SK-N-SH (cell line): Measurements from ENCODE around the gene CHSY1. TPM values are rescaled to one million over a fixed set of nuclear protein-coding genes. Genes with fewer than 3 reads are reported as not detected.

Experiments
- CTCF ChIA-PET: fragments of 300-600, 350-600 bp; formaldehyde crosslinking; extraction: SDS; loops from one replicate; lab custom pipeline; 2021; lab: Yijun Ruan, JAX
- POLR2A ChIA-PET: fragments of 350-600 bp; sonication (Branson Sonifier 250); formaldehyde crosslinking; extraction: SDS; loops from one replicate; lab custom pipeline; 2020; ENCODE audit warnings: antibody characterized with exemption, inconsistent platforms; lab: Yijun Ruan, JAX
- DNase-seq: peaks from one replicate; pipeline ENCODE4 v3.0.0; 2012
- H2AFZ ChIP-seq: fragments of 200-600 bp; sonication (generic); 2 replicates; pipeline ENCODE4 v1.8.1; 2016; ENCODE audit warnings: antibody characterized with exemption, mild to moderate bottlenecking, low read depth
- H3F3A ChIP-seq: fragments of 200-600 bp; sonication (generic); replicated peaks from 2 replicates; pipeline ENCODE3; 2016; ENCODE audit warnings: antibody characterized with exemption, mild to moderate bottlenecking; ENCODE audit not compliant: insufficient read depth
- H3K27ac ChIP-seq, 2 experiments: fragments of 200-500 bp in 1 of 2; fragments of 200-600 bp in 1 of 2; sonication (Bioruptor generic) in 1 of 2; sonication (generic), shearing (Covaris generic) in 1 of 2; 2 replicates each; pipeline versions ENCODE4 v1.5.1 to v1.6.1; 2014 to 2016; ENCODE audit warnings: low read depth in 2 of 2, inconsistent platforms in 1 of 2, low read length in 1 of 2, mild to moderate bottlenecking in 1 of 2, mixed read lengths in 1 of 2
- H3K27me3 ChIP-seq: fragments of 200-600 bp; sonication (generic), shearing (Covaris generic); 2 replicates; pipeline ENCODE4 v1.6.1; 2016; ENCODE audit warnings: mixed run types; ENCODE audit not compliant: insufficient read depth
- H3K36me3 ChIP-seq, 2 experiments: fragments of 200-500 bp in 1 of 2; fragments of 200-600 bp in 1 of 2; sonication (Bioruptor generic) in 1 of 2; sonication (generic) in 1 of 2; replicated peaks in 1 of 2; 2 replicates each; pipeline versions ENCODE3 to v1.5.1; 2014 to 2016; ENCODE audit warnings: low read length in 1 of 2, mild to moderate bottlenecking in 1 of 2; ENCODE audit not compliant: insufficient read depth in 2 of 2, control insufficient read depth in 1 of 2
- H3K4me1 ChIP-seq, 2 experiments: fragments of 200-500 bp in 1 of 2; fragments of 200-600 bp in 1 of 2; sonication (Bioruptor generic) in 1 of 2; sonication (generic), shearing (Covaris generic) in 1 of 2; 2 replicates each; pipeline versions ENCODE4 v1.5.1 to v1.6.1; 2014 to 2016; ENCODE audit warnings: low read depth in 1 of 2, low read length in 1 of 2, mixed run types in 1 of 2; ENCODE audit not compliant: insufficient read depth in 2 of 2, control insufficient read depth in 1 of 2
- H3K4me2 ChIP-seq: fragments of 200-600 bp; sonication (generic), shearing (Covaris generic); 2 replicates; pipeline ENCODE4 v1.6.1; 2017; ENCODE audit warnings: mixed run types
- H3K4me3 ChIP-seq, 2 experiments: fragments of 200-500 bp in 1 of 2; fragments of 200-600 bp in 1 of 2; sonication (Bioruptor generic) in 1 of 2; sonication (generic), shearing (Covaris generic) in 1 of 2; 2 replicates each; pipeline versions ENCODE4 v1.5.1 to v1.8.1; 2014 to 2016; ENCODE audit warnings: low read depth in 2 of 2, inconsistent platforms in 1 of 2, low read length in 1 of 2, mild to moderate bottlenecking in 1 of 2, mixed read lengths in 1 of 2, moderate library complexity in 1 of 2
- H3K79me2 ChIP-seq: fragments of 200-600 bp; sonication (generic); 2 replicates; pipeline ENCODE4 v1.8.1; 2017; ENCODE audit warnings: mild to moderate bottlenecking; ENCODE audit not compliant: insufficient read depth
- H3K9ac ChIP-seq: fragments of 200-600 bp; sonication (generic); 2 replicates; pipeline ENCODE4 v1.6.1; 2017; ENCODE audit warnings: mixed run types
- H3K9me2 ChIP-seq: fragments of 200-600 bp; sonication (generic); 2 replicates; pipeline ENCODE4 v1.6.1; 2017; ENCODE audit warnings: mixed run types
- H3K9me3 ChIP-seq: fragments of 200-600 bp; sonication (generic); 2 replicates; pipeline ENCODE4 v1.6.1; 2017; ENCODE audit warnings: mixed run types, mild to moderate bottlenecking, moderate library complexity
- H4K20me1 ChIP-seq: fragments of 200-600 bp; sonication (generic); 2 replicates; pipeline ENCODE4 v1.6.1; 2017; ENCODE audit warnings: mild to moderate bottlenecking, mixed run types; ENCODE audit not compliant: insufficient read depth
- ELF1 ChIP-seq: IDR thresholded peaks from 2 replicates; pipeline ENCODE4 v1.4.0; 2012
- EP300 ChIP-seq, 2 experiments: IDR thresholded peaks; 2 replicates each; pipeline versions ENCODE4 v1.4.0 to v1.6.1; 2012; ENCODE audit warnings: borderline replicate concordance in 1 of 2, low read depth in 1 of 2, low read length in 1 of 2
- EZH2phosphoT487 ChIP-seq: fragments of 200-600 bp; sonication (generic); IDR thresholded peaks from 2 replicates; pipeline ENCODE4 v1.6.1; 2017; ENCODE audit warnings: low read depth, mixed run types, mild to moderate bottlenecking, antibody characterized with exemption, moderate library complexity, borderline replicate concordance
- FOSL2 ChIP-seq: IDR thresholded peaks from 2 replicates; pipeline ENCODE4 v1.4.0; 2012; ENCODE audit warnings: low read depth, mild to moderate bottlenecking, moderate library complexity, borderline replicate concordance
- FOXJ3 ChIP-seq: sonication (generic); formaldehyde crosslinking; IDR thresholded peaks from 2 replicates; pipeline ENCODE4 v1.5.1; 2020; ENCODE audit warnings: mild to moderate bottlenecking, missing genetic modification reagents
- FOXM1 ChIP-seq: IDR thresholded peaks from 2 replicates; pipeline ENCODE4 v1.4.0; 2012; ENCODE audit warnings: low read depth, mild to moderate bottlenecking
- GABPA ChIP-seq: IDR thresholded peaks from 2 replicates; pipeline ENCODE4 v1.4.0; 2012; ENCODE audit warnings: low read depth, mild to moderate bottlenecking
- GATA2 ChIP-seq: sonication (generic); formaldehyde crosslinking; IDR thresholded peaks from 2 replicates; pipeline ENCODE4 v1.5.0; 2020; ENCODE audit warnings: mild to moderate bottlenecking, missing genetic modification reagents
- MEF2A ChIP-seq: IDR thresholded peaks from 2 replicates; pipeline ENCODE4 v1.4.0; 2012; ENCODE audit warnings: low read depth, borderline replicate concordance
- MXI1 ChIP-seq: IDR thresholded peaks from 2 replicates; pipeline ENCODE4 v1.6.1; 2012; ENCODE audit warnings: mild to moderate bottlenecking, low read depth, low read length, improper control_type of control experiment
- PBX3 ChIP-seq: IDR thresholded peaks from 2 replicates; pipeline ENCODE4; 2012
- RAD21 ChIP-seq: IDR thresholded peaks from 2 replicates; pipeline ENCODE4 v1.6.1; 2012; ENCODE audit warnings: mild to moderate bottlenecking, low read length
- RCOR1 ChIP-seq: fragments of 150-350 bp; IDR thresholded peaks from 2 replicates; pipeline ENCODE4 v1.6.1; 2017; ENCODE audit warnings: antibody characterized with exemption, low read length
- SMC3 ChIP-seq: IDR thresholded peaks from 2 replicates; pipeline ENCODE4 v1.6.1; 2012; ENCODE audit warnings: low read depth, low read length, improper control_type of control experiment
- TAF1 ChIP-seq: IDR thresholded peaks from 2 replicates; pipeline ENCODE4 v1.6.1; 2012; ENCODE audit warnings: low read depth, mild to moderate bottlenecking, low read length, moderate library complexity, borderline replicate concordance
- TCF12 ChIP-seq: IDR thresholded peaks from 2 replicates; pipeline ENCODE4 v1.4.0; 2012
- USF1 ChIP-seq: IDR thresholded peaks from 2 replicates; pipeline ENCODE4 v1.4.0; 2012; ENCODE audit warnings: low read depth, borderline replicate concordance
- USF2 ChIP-seq: fragments of 150-350 bp; IDR thresholded peaks from 2 replicates; pipeline ENCODE4 v1.6.1; 2017; ENCODE audit warnings: antibody characterized with exemption, low read length, low read depth, borderline replicate concordance
- WGBS: methylation state at CpG from one replicate; pipeline ENCODE4 v1.1.6; 2017; ENCODE audit warnings: low lambda C conversion rate; 5-methylcytosine and 5-hydroxymethylcytosine counted together
- polyA plus RNA-seq, 3 experiments: library from polyadenylated mRNA; depleted of rRNA; stranded (reverse); fragments of >200 nt; gene quantifications; 2 replicates each; pipeline ENCODE4 v1.2.3, GENCODE V29; 2012

CHSY1 gene
- polyA plus RNA-seq, 1 of the 3 experiments (the other 2 are of a cell fraction) = 15.7 TPM

- TF ChIP-seq USF1 (no peak), ELF1 (no peak), MEF2A (no peak)
- TF ChIP-seq, all 33 proteins: peak for 0
Measured at GRCh38 chr15:101150723-101151040, 101.2 kb downstream of the CHSY1 start (continued).

- H3K4me2 ChIP-seq = no peak overlapping the region
- TF ChIP-seq SMC3 (no peak), TCF12 (no peak), GABPA (no peak)
- TF ChIP-seq, all 33 proteins: peak for 0
- H3K27ac ChIP-seq = peak overlapping the region in 1 of 2 experiments; percentile 100; a peak in 2 of 4 replicates
- no peaks in the 10 kb centered on the region for H3K9me2 ChIP-seq
- H3K79me2 ChIP-seq = no peaks in the 10 kb centered on the region
- ChIA-PET CTCF (interaction anchor here (0.6 to 2.3 kb wide), 11 partner anchors 10 to 234 kb away, joined by 3 to 10 read pairs (median 5); no protein-coding TSS in a partner anchor), POLR2A (interaction anchor here (1.0 to 2.1 kb wide), 6 partner anchors 10 to 101 kb away, joined by 3 to 9 read pairs (median 6); partner anchors contain the start of gene CHSY1)
- no peak for DNase-seq
- peaks cover 0 to 52% of the 10 kb centered on the region in 2 experiments; a peak in 2 of 4 replicates for H3K4me1 ChIP-seq
- no peaks in the 10 kb centered on the region for H3K27me3 ChIP-seq
- no peak overlapping the region for H3K4me3 ChIP-seq
- H2AFZ ChIP-seq = no peak overlapping the region
- no peaks in the 10 kb centered on the region for H3F3A ChIP-seq
- no peaks in the 10 kb centered on the region for H4K20me1 ChIP-seq
- H3K9ac ChIP-seq = no peak overlapping the region
- no peaks in the 10 kb centered on the region for H3K9me3 ChIP-seq
- no peaks in the 10 kb centered on the region for H3K36me3 ChIP-seq
- WGBS = 91% methylated on average over 21 of the region's 27 CpGs
Measured at GRCh38 chr15:101149864-101150722, 101.8 kb downstream of the CHSY1 start.

GRCh38 chr15:101148881-101149664 lies 102.8 kb downstream of the CHSY1 start:
- Histone ChIP-seq H3K36me3 (no peaks in the 10 kb centered on the region), H3K27ac (peak overlapping the region in 1 of 2 experiments; percentile 100; a peak in 2 of 4 replicates), H3K9ac (no peak overlapping the region), H3K27me3 (no peaks in the 10 kb centered on the region), H3K4me3 (no peak overlapping the region), H3K4me1 (peaks cover 0 to 52% of the 10 kb centered on the region in 2 experiments; a peak in 2 of 4 replicates), H3K9me3 (no peaks in the 10 kb centered on the region), H4K20me1 (no peaks in the 10 kb centered on the region), H2AFZ (no peak overlapping the region), H3K9me2 (no peaks in the 10 kb centered on the region), H3K79me2 (no peaks in the 10 kb centered on the region), H3F3A (no peaks in the 10 kb centered on the region), H3K4me2 (no peak overlapping the region)
- ChIA-PET POLR2A (interaction anchor here (1.0 to 2.1 kb wide), 7 partner anchors 9 to 102 kb away, joined by 3 to 9 read pairs (median 5); partner anchors contain the start of gene CHSY1), CTCF (interaction anchor here (0.6 to 2.3 kb wide), 8 partner anchors 14 to 135 kb away, joined by 3 to 10 read pairs (median 5); no protein-coding TSS in a partner anchor)
- 72% methylated on average over 6 of the region's 13 CpGs for WGBS
- DNase-seq = peak; percentile 89
- peak in 1 of 2 experiments; percentile 94; a peak in 2 of 4 replicates for TF ChIP-seq EP300 (IDR thresholded peaks at IDR 0.05; ENCODE audit: borderline replicate concordance in 1 of 2, low read depth in 1 of 2, low read length in 1 of 2)
- peak; percentile 82 for TF ChIP-seq RCOR1
- no peak for TF ChIP-seq TAF1
- TF ChIP-seq USF2 = no peak
- TF ChIP-seq MXI1 = peak; percentile 51; the same call in 1 of the 2 replicates
- peak; percentile 96 for TF ChIP-seq FOXJ3 (CRISPR knock-in tag)
- TF ChIP-seq RAD21 = peak; percentile 44; the same call in 1 of the 2 replicates
- TF ChIP-seq EZH2phosphoT487 = no peak
- no peak for TF ChIP-seq PBX3
- no peak for TF ChIP-seq FOSL2
- peak; percentile 93 for TF ChIP-seq GATA2 (CRISPR knock-in tag)
- no peak for TF ChIP-seq FOXM1
